ENCODE measurements around the gene TSHZ2.

TSHZ2 gene

DNA sequence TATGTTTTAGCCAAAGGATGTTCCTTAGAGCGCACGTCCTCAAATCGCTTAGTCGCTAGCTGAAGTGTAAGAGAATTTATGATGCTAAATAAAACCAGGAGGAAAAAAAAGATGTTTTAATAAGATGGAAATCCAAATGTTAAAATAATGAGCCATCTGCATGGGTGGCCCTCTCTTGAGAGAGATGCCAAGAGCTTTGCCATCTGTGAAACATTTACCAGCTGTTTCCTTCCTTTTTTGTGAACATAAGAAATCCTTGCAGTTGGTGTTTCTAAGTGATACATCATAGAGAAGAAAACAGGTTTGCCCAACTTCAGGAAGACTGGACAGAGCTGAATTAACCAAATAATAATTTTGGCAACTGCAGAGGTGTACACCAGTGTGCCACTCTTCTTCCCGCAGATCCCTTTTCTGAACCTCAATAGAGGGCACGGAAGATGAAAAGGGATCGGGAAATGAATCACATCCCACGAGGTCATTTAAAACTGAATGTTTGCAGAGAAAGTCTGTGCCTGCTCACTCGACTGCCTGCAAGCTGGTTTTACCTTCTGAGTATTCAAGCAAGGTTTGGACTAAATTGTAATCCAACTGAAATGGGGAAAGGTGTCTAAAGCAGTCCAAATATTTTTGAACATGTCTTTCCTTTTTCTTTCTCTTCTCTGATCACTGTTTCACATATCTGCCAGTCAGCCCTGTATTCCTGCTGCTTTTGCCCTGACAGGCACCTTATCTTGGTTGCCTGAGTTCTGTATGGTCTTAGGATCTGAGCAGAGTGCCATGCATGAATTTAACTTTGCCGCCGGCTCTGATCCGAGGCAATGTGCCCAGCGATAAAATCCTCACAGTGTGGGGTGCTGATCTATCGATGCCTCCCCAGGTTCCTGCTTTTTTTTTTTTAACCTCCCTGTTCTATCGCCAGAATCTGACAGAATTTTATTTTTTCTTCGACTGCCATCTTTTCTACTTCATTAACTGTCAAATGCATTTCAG lies 35.5 kb upstream of the TSHZ2 start:
- DNase-seq (ENCODE audit: low read depth, low spot score): no peak
- CTCF ChIA-PET: no interaction called here
- POLR2A ChIA-PET: no interaction called here
- H3K4me3 ChIP-seq (ENCODE audit: low read depth, low read length): no peak overlapping the region
- TF ChIP-seq, protein P1, sequence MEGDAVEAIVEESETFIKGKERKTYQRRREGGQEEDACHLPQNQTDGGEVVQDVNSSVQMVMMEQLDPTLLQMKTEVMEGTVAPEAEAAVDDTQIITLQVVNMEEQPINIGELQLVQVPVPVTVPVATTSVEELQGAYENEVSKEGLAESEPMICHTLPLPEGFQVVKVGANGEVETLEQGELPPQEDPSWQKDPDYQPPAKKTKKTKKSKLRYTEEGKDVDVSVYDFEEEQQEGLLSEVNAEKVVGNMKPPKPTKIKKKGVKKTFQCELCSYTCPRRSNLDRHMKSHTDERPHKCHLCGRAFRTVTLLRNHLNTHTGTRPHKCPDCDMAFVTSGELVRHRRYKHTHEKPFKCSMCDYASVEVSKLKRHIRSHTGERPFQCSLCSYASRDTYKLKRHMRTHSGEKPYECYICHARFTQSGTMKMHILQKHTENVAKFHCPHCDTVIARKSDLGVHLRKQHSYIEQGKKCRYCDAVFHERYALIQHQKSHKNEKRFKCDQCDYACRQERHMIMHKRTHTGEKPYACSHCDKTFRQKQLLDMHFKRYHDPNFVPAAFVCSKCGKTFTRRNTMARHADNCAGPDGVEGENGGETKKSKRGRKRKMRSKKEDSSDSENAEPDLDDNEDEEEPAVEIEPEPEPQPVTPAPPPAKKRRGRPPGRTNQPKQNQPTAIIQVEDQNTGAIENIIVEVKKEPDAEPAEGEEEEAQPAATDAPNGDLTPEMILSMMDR (IDR thresholded peaks at IDR 0.05; ENCODE audit: insufficient read depth, low read length, missing control alignments): no peak

DNA sequence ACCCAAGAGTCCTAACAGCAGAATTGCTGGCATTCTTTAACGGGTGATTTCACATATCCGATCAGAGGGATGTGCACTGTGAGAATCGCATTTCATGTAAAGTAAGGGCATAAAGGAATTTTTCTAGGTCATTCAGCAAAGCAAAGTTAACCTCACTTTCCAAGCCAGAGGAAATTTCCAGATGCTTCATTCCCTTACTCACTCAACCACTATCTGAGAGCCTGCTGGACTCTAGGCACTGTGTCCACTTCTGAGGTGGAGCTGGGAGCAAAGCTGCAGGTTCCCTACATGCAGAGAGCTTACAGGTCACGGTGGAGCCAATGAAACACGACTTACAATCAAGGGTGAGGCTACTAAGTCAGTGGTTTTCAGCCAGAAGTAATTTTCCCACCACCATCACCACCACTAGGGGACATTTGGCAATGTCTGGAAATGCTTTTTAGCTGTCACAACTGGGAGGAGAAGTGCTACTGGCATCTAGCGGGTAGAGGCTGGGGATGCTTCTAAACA lies 34.5 kb upstream of the TSHZ2 start:
- ChIA-PET POLR2A (no interaction called here), CTCF (no interaction called here)
- no peak overlapping the region for H3K4me3 ChIP-seq (ENCODE audit: low read depth, low read length)
- TF ChIP-seq, protein P1 (IDR thresholded peaks at IDR 0.05; ENCODE audit: insufficient read depth, low read length, missing control alignments): no peak
- no peak for DNase-seq (ENCODE audit: low read depth, low spot score)

DNA sequence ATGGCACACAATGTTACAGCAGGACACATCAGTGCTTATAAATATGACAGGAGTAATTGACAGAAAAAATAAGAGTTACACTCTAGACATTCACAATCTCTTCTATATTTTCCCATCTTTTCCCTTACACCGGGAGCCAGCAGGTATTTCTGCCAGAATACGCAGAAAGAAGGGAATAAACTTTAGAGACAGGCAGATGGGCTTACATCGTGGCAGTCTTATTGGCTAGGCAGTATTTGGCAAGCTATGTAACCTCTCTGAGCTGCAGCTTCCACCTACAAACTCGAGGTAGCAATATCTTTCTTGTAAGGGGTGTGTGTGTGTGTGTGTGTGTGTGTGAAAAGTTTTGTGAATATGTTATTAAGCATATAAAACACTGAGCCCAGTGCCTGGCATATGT lies 33.0 kb upstream of the TSHZ2 start:
- DNase-seq (ENCODE audit: low read depth, low spot score): no peak
- no peak overlapping the region for H3K4me3 ChIP-seq (ENCODE audit: low read depth, low read length)
- ChIA-PET POLR2A (no interaction called here), CTCF (no interaction called here)
- TF ChIP-seq, protein P1 (IDR thresholded peaks at IDR 0.05; ENCODE audit: insufficient read depth, low read length, missing control alignments): no peak

DNA sequence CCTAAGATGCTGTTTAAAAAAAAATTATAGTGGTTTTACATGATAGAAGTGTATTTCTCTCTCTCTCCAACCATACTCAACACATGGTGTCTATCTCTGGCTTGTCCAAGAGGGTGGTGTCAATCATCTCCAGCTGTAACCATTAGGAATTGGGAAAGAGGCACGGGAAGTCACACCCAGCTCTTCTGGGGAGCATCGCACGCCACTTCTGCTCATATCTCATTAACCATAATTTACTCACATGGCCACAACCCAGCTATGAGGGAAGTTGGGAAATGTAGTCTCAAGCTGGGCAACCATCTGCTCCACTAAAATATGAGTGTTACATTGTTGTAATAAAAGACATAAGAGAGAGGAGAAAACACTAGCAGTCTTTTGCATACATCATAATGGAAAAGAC lies 30.4 kb upstream of the TSHZ2 start:
- CTCF ChIA-PET: no interaction called here

DNA sequence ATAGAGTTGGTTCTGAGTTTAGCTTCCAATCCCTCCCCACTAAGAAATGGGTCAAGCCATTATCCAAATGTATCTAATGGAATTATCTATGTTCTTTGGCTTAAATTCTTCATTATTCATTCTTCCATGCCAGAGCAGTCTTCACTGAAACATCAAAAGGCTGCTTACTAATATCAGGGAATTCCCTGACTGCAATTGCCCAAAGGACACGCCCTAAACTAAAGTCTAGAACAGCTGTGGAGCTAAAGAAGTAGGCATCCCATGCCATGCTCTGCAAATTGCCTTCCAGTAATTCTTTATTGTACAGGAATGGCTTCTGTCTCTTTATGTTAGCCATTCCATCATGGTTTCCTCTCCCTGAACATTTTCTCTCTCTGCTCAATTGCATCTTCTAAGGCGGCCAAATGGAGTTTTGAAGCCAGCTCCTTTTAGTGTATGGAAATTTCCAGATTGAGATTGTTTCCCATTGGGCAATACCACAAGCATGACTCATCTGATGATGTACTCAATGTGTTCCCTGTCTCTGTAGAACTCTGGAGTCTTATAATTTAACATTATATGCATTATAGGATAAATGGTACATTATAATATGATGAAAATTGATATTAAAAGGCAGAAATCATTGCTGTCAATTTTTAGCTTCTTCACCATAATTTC lies 28.8 kb upstream of the TSHZ2 start:
- DNase-seq (ENCODE audit: low read depth, low spot score): no peak
- no peak overlapping the region for H3K4me3 ChIP-seq (ENCODE audit: low read depth, low read length)
- ChIA-PET POLR2A (no interaction called here), CTCF (no interaction called here)
- TF ChIP-seq, protein P1 (IDR thresholded peaks at IDR 0.05; ENCODE audit: insufficient read depth, low read length, missing control alignments): no peak

More for the DNA sequence above, 30.4 kb upstream of the TSHZ2 start:
- TF ChIP-seq, protein P1 (IDR thresholded peaks at IDR 0.05; ENCODE audit: insufficient read depth, low read length, missing control alignments): no peak
- no peak overlapping the region for H3K4me3 ChIP-seq (ENCODE audit: low read depth, low read length)
- POLR2A ChIA-PET: no interaction called here
- DNase-seq (ENCODE audit: low read depth, low spot score): no peak

DNA sequence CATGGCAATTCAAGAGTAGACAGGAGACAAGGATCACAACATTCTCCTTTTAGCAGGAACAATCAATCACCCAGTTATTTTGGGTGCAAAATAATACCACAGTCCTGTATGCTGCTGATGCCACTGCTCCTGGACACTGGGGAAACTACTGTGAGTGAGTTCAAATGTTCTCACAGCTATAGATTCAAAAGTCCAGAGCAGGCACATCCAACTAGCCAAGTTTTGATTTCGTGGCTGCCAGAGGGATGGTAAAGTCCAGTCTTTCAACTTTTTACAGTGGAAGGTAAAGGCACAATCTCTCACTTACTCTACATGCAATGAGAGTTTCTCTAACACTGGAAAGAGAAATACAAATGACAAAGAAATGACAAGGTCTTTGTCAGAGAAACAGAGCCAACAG lies 26.9 kb upstream of the TSHZ2 start:
- no peak overlapping the region for H3K4me3 ChIP-seq (ENCODE audit: low read depth, low read length)
- TF ChIP-seq, protein P1 (IDR thresholded peaks at IDR 0.05; ENCODE audit: insufficient read depth, low read length, missing control alignments): no peak
- POLR2A ChIA-PET: no interaction called here
- CTCF ChIA-PET: no interaction called here
- DNase-seq (ENCODE audit: low read depth, low spot score): no peak

Data from AG04449 (cell line).